Measurements from ENCODE around the gene SERP1.
A peak's percentile ranks its signal among the peaks of the same experiment; 100 is the strongest.

Gene SERP1

GRCh38 chr3:150546226-150547044, at the start of gene SERP1, which contains the start of gene EIF2A:
Gene SERP1 (minus strand): TSS chr3:150546496. CDS start chr3:150546135, 361 bp downstream.
Gene EIF2A (plus strand): TSS chr3:150546787. CDS start chr3:150546803, 16 bp downstream.
- peak; percentile 99 for DNase-seq

- DNase-seq = no peak
Measured at GRCh38 chr3:150594150-150594549, 47.9 kb upstream of the SERP1 start.

DNA sequence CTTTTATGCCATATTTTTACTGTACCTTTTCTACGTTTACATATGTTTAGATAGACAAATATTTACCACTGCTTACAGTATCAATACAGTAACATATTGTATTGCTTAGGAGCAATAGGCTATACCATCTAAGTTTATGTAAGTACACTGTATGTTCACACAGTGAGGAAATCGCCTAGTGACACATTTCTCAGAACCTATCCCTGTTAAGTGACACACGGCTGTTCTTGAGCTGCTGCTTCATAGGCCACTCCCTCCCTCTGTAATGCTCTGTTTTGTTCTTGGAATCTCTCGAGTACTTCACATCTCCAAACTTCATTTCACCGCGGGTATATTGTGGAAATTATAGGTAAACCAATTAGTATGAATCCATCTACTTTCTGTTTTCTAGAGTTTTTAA, 43.5 kb upstream of the SERP1 start:
- no peak for DNase-seq

GRCh38 chr3:150588027-150588830, 41.9 kb upstream of the SERP1 start:
- DNase-seq = no peak

GRCh38 chr3:150583028-150583427, 36.7 kb upstream of the SERP1 start:
- DNase-seq = no peak

- DNase-seq = no peak
Measured at GRCh38 chr3:150582620-150583019, 36.3 kb upstream of the SERP1 start.

GRCh38 chr3:150581174-150581573, 34.9 kb upstream of the SERP1 start:
- no peak for DNase-seq

DNA sequence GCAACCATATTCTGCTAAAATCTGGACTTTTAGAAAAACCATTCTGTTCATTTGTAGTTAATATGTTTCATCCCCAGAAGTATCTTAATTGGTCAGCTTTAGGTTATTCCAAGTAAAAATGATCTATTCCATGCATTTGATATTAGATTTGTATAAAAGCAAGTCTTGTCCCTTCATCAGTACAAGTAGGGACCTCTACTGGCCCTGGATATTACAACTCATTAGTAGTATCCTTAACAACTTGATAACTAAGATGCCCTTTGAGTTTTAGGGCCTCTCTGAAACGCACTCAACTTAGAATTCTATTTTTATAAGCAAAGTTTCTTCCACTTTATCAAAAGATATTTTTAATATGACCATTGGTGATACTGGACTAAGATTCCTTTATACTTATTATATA, 31.6 kb upstream of the SERP1 start:
- DNase-seq = no peak

DNA sequence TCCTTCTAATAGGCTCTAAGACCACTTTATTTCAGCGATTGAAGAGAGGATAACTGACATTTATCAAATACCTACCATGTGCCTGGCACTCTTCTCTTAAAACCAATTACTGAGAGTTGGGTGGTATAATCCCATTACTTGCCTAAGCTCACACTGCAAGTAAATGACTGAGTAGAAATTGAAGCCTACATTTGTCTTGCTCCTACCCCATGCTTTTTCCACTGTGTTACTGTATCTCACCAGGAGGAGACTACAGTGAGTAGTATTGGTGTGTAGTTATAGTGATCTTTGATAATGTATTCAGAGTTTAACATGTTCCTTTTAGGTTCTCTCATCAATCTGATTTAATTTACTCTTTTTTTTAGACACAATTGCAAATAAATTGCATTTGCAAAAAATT, 21.0 kb upstream of the SERP1 start:
- no peak for DNase-seq

GRCh38 chr3:150564243-150564642, 17.9 kb upstream of the SERP1 start:
- DNase-seq = no peak

DNA sequence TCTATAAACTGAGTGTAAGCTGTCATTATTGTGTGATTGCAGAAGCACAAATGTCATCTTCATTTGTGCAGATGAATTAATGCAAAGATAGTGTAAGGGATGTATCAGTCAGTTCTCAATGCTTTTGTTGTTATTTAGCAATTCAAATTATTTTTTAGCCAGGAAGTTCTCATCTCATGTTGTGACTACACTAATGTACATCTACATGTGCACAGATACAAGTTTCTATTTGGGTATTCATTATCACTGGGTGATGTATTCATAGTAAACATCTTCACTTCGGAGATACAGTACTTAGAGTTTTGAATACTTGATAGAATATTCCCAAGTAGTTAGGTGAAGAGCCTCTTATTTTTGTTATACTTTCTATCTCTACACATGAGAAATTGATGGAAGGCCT, 11.4 kb upstream of the SERP1 start:
- no peak for DNase-seq

DNA sequence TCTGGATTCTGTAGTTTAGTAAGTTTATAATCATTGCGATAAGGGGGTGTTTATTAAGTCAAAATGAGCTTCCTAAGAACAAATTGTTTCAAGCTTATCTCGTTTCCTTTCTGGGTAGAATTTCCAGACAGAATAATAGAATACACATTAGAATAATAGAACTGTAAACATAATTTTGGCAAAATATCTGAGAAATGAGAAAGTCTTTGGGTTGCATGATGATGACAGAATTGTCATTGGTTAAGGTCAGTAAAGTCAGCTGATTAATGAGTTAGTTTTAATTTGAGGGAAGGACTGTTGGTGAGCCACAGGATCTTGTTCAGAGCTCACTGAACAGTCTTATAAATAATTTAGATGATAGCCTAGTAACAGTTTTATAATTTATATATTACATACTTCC, 10.5 kb upstream of the SERP1 start:
- DNase-seq = no peak

GRCh38 chr3:150555859-150556436, 9.7 kb upstream of the SERP1 start:
- DNase-seq = no peak

DNA sequence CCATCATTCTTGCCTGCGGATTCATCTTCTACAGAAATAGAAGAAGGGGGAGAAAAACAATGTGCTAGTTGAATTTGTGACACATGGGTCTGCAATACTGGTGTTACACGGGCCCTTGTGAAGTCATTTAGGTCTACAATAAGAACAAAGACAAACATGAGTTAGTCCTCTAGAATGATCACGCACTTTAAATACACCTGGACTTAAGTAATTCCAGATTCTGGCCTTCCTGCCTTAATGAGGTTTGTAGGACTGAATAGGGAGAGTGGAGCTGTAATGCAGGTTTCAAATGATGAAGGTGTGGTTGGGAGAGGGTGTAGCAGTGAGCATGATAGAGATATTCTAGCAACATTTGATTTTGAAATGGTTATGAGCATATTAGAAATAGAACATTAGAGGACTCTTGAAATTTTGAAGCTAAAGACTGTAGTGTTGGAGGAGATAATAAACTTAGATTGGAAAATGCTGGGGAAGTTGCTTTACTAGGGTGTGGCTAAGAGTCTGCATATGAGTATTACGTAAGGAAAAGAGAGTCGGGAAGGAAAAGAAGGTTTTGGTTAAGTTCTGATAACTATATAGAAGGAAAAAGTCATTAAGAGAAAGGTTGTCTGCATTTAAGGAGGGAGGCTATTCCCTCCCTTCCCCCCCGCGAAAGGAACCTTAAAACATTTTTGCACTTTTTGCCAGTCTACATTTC, 897 bp upstream of the SERP1 start:
- no peak for DNase-seq

GRCh38 chr3:150545419-150546225, 674 bp downstream of the SERP1 start:
- peak; percentile 27 for DNase-seq

- no peak for DNase-seq
Measured at GRCh38 chr3:150544726-150545125, 1.6 kb downstream of the SERP1 start.

DNA sequence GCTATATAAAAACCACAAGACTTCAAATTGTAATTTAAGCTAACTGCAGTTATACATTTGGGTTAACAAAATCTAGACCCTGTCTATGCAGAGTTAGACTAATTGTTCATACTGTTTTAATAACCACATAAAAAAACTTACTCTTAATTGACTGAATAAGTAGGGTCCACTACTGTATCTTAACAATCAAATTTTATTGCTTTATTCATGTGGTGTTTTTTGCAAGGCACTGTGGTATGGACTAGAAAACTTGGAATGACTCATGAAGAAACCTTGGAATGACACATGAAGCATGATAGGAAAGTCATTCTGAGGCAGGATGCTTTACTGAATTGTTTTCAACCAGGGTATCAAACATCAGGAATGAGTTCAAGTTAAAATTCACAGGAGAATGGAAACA, 2.3 kb downstream of the SERP1 start:
- DNase-seq = no peak

GRCh38 chr3:150543531-150543930, 2.8 kb downstream of the SERP1 start:
- no peak for DNase-seq

GRCh38 chr3:150543128-150543527, 3.2 kb downstream of the SERP1 start:
- DNase-seq = no peak

DNA sequence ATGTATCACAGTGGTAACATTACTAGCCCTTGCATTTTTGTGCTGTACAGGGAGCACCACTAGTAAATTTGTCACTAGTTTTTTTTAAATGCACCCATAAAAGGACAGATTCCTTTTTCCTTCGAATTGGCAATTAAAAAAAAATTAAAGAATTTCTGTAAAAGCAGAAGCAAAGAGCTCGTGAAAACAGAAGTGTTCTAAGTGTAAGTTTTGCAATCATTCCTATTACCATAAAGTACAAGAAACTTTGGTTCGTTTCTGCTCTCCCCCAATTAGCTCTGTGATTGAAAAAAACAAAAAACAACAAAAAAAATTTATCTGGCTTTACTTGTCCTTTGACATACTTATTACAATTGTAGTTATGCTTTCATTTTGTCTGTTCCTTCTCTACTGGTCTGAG, 5.3 kb downstream of the SERP1 start:
- DNase-seq = no peak

- DNase-seq = no peak
Measured at GRCh38 chr3:150540297-150540696, 6.0 kb downstream of the SERP1 start.

All from CD4-positive, alpha-beta T cell treated with Interleukin-17A for 1 hour (primary cell).